Heart right ventricle (tissue), 16 donors: ENCODE measurements around the gene CYP11A1. TPM values are rescaled to one million over a fixed set of nuclear protein-coding genes. Genes with fewer than 3 reads are reported as not detected.

Experiments
- ATAC-seq, 8 donors: fragments of 200-7000 bp; cut with Tn5 transposase; one replicate each; pipeline ENCODE4 v1.9.1; 2020; ENCODE audit warnings: mild to moderate bottlenecking in 8 of 8, moderate library complexity in 8 of 8, moderate number of reproducible peaks in 1 of 8
- DNase-seq, 2 donors: peaks; one replicate each; pipeline ENCODE4 v3.0.0-alpha.2; 2020
- H3K27ac ChIP-seq, 10 donors: fragments of 200-600 bp; sonication (generic) in 2 of 10; one replicate each; pipeline versions ENCODE4 v1.5.0 to v1.8.0; 2020 to 2022; ENCODE audit warnings: mild to moderate bottlenecking in 3 of 10
- H3K27me3 ChIP-seq, 7 donors: fragments of 200-600 bp; one replicate each; pipeline ENCODE4 v1.8.0; 2021 to 2022; ENCODE audit warnings: mild to moderate bottlenecking in 2 of 7
- H3K36me3 ChIP-seq, 9 donors: fragments of 200-600 bp; sonication (generic) in 1 of 9; one replicate each; pipeline versions ENCODE4 v1.5.0 to v1.8.0; 2020 to 2022; ENCODE audit warnings: mild to moderate bottlenecking in 2 of 9
- H3K4me1 ChIP-seq, 9 donors: fragments of 200-600 bp; sonication (generic) in 1 of 9; one replicate each; pipeline versions ENCODE4 v1.5.0 to v1.8.0; 2020 to 2022; ENCODE audit warnings: mild to moderate bottlenecking in 4 of 9
- H3K4me3 ChIP-seq, 10 donors: fragments of 200-600 bp; sonication (generic) in 2 of 10; one replicate each; pipeline versions ENCODE4 v1.5.0 to v1.8.0; 2020 to 2022; ENCODE audit warnings: mild to moderate bottlenecking in 7 of 10, moderate library complexity in 2 of 10
- H3K9me3 ChIP-seq, 11 donors: fragments of 200-600 bp in 10 of 11; sonication (generic) in 2 of 11; one replicate each; pipeline versions ENCODE4 v1.5.0 to v1.8.0; 2013 to 2022; ENCODE audit warnings: mild to moderate bottlenecking in 2 of 11, control low read depth in 1 of 11, moderate library complexity in 1 of 11
- CTCF ChIP-seq, 9 donors: fragments of 200-600 bp; sonication (generic) in 2 of 9; IDR thresholded peaks; one replicate each; pipeline versions ENCODE4 v1.5.0 to v1.8.0; 2021 to 2022; ENCODE audit warnings: antibody characterized with exemption in 9 of 9, mild to moderate bottlenecking in 5 of 9, moderate library complexity in 1 of 9
- WGBS, 2 donors: extraction: QIAGEN DNeasy Blood & Tissue Kit; methylation state at CpG; one replicate each; pipeline ENCODE4 v1.1.7; 2013; ENCODE audit warnings: inconsistent platforms in 1 of 2; 5-methylcytosine and 5-hydroxymethylcytosine counted together
- intact Hi-C, 10 donors: fragments of 100-400 bp; cut with DNase I; formaldehyde crosslinking; loops; one replicate each; pipeline versions ENCODE4 v1.11.1 to v1.14.2; 2022
- polyA plus RNA-seq, 2 donors: library from polyadenylated mRNA; stranded (reverse); fragments of 200-250 nt; gene quantifications; one replicate each; pipeline ENCODE4 v1.2.3, GENCODE V29; 2013
- total RNA-seq, 10 donors: library from RNA; stranded (reverse); fragmentation: NEBNext Ultra II Directional in 3 of 10; extraction: Animal tissue kit (Norgen Biotek cat#: 25700) in 3 of 10; gene quantifications; one replicate each; pipeline versions ENCODE4 v1.2.1 to v1.2.4, GENCODE V29; 2021 to 2023
- donor health status: Arrhythmogenic right ventricular cardiomyopathy.
- donor health status: ischemic (EF 13 %, LVEDD 7.1; RV severe dilation, severe dysfunction).
- donor health status: healthy with polysubstance abuse.
- donor health status: DM: no; HTN: yes; CAD: no.
- donor health status: DM: no; HTN: no; CAD: no.
- donor health status: ischemic (EF 25% LVEDD 6.9; RV normal size, moderate dysfunction).
- donor health status: ischemic (EF 25% LVEDD 5.7; RV mildly dilated, moderate dysfunction).
- donor health status: healthy.
- donor health status: DM: yes; HTN: yes; CAD: no.
- donor health status: Ischemic cardiomyopathy.
- donor health status: ischemic (EF 35%, LVEDD 5.7; RV mildly dilated, moderate dysfunction).
- donor health status: nonischemic (EF 11% LVEDD 7.7; RV severe dilation, severe dysfunction).
- donor health status: DM: yes; HTN: yes; CAD: no.
- donor health status: PGD.
- donor health status: ischemic (EF 29% LVEDD 5.4; RV normal size, mild dysfunction).
- donor health status: nonischemic (EF 23%, LVEDD 6.1; RV moderate dilation, normal function).

CYP11A1 gene
- total and polyA plus RNA-seq, 12 donors, result 0.06 to 3.6 (median 2.1) TPM

GRCh38 chr15:74396146-74396438 is 28.6 kb upstream of the CYP11A1 start:
- DNase-seq (no peak), ATAC-seq (no peak)
- no peak for TF ChIP-seq CTCF (IDR thresholded peaks at IDR 0.05)
- Histone ChIP-seq H3K4me1 (peaks cover 0 to 28% (median 0%) of the 10 kb centered on the region in 9 donors), H3K4me3 (no peak overlapping the region), H3K27ac (no peak overlapping the region), H3K9me3 (no peaks in the 10 kb centered on the region), H3K36me3 (no peaks in the 10 kb centered on the region), H3K27me3 (peaks cover 0 to 17% (median 0%) of the 10 kb centered on the region in 7 donors)
- intact Hi-C loops, result no loop called here
- WGBS, 2 donors, result 89 to 91% methylated on average over 10 of the region's 10 CpGs

- no peak for DNase-seq
- TF ChIP-seq CTCF (IDR thresholded peaks at IDR 0.05), result no peak
Observed at GRCh38 chr15:74395319-74396145, 28.1 kb upstream of the CYP11A1 start.

GRCh38 chr15:74394090-74394846 is 26.8 kb upstream of the CYP11A1 start:
- Histone ChIP-seq H3K9me3 (no peaks in the 10 kb centered on the region), H3K27me3 (peaks cover 0 to 6% (median 0%) of the 10 kb centered on the region in 7 donors), H3K4me3 (no peak overlapping the region), H3K36me3 (no peaks in the 10 kb centered on the region), H3K27ac (no peak overlapping the region), H3K4me1 (peaks cover 0 to 18% (median 0%) of the 10 kb centered on the region in 9 donors)
- intact Hi-C loops, result no loop called here
- ATAC-seq (no peak), DNase-seq (no peak)
- TF ChIP-seq CTCF (IDR thresholded peaks at IDR 0.05), result no peak
- 91 to 93% methylated on average over 11 of the region's 11 CpGs for WGBS, 2 donors

More at GRCh38 chr15:74395319-74396145, 28.1 kb upstream of the CYP11A1 start:
- intact Hi-C loops, result no loop called here
- ATAC-seq, result no peak
- Histone ChIP-seq H3K4me1 (peaks cover 0 to 30% (median 0%) of the 10 kb centered on the region in 9 donors), H3K27me3 (peaks cover 0 to 16% (median 0%) of the 10 kb centered on the region in 7 donors), H3K9me3 (no peaks in the 10 kb centered on the region), H3K27ac (no peak overlapping the region), H3K36me3 (no peaks in the 10 kb centered on the region), H3K4me3 (no peak overlapping the region)
- WGBS, 2 donors, result 93 to 95% methylated on average over 17 of the region's 17 CpGs

- Histone ChIP-seq H3K27ac (no peak overlapping the region), H3K4me1 (peaks cover 0 to 14% (median 0%) of the 10 kb centered on the region in 9 donors), H3K27me3 (peaks cover 0 to 4% (median 0%) of the 10 kb centered on the region in 7 donors), H3K4me3 (no peak overlapping the region), H3K36me3 (no peaks in the 10 kb centered on the region), H3K9me3 (no peaks in the 10 kb centered on the region)
- WGBS, 2 donors, result 90 to 94% methylated on average over 13 of the region's 13 CpGs
- no peak for TF ChIP-seq CTCF (IDR thresholded peaks at IDR 0.05)
- ATAC-seq, result no peak
- intact Hi-C loops, result no loop called here
- DNase-seq, result no peak
Observed at GRCh38 chr15:74393423-74393822, 26.0 kb upstream of the CYP11A1 start.
